Measurements from ENCODE around the gene MRTFB.

- TF ChIP-seq ZFP3 (CRISPR knock-in tag; IDR thresholded peaks at IDR 0.05) (no peak), PPARA (CRISPR knock-in tag; IDR thresholded peaks at IDR 0.05; ENCODE audit: borderline replicate concordance) (no peak), TCF4 (CRISPR knock-in tag; IDR thresholded peaks at IDR 0.05; ENCODE audit: borderline replicate concordance) (no peak), CSRNP3 (CRISPR knock-in tag; IDR thresholded peaks at IDR 0.05) (no peak), CREB5 (CRISPR knock-in tag; IDR thresholded peaks at IDR 0.05; ENCODE audit: low read depth) (no peak), ZNF565 (CRISPR knock-in tag; conservative IDR thresholded peaks at IDR 0.05; ENCODE audit: low read depth) (no peak), BACH2 (CRISPR knock-in tag; IDR thresholded peaks at IDR 0.05; ENCODE audit: borderline replicate concordance) (no peak), OSR1 (CRISPR knock-in tag; IDR thresholded peaks at IDR 0.05) (no peak), SNAI2 (CRISPR knock-in tag; IDR thresholded peaks at IDR 0.05) (no peak), PATZ1 (CRISPR knock-in tag; IDR thresholded peaks at IDR 0.05; ENCODE audit: borderline replicate concordance) (no peak), CSDC2 (CRISPR knock-in tag; IDR thresholded peaks at IDR 0.05) (no peak), ARNTL (CRISPR knock-in tag; IDR thresholded peaks at IDR 0.05; ENCODE audit: borderline replicate concordance, low read depth) (no peak), TOX (CRISPR knock-in tag; IDR thresholded peaks at IDR 0.05; ENCODE audit: borderline replicate concordance) (no peak)
These were observed 178.3 kb downstream of the MRTFB start for GRCh38 chr16:14249291-14250032.
